Astrocyte (in vitro differentiated cells and primary cell): Measurements from ENCODE around the gene CRYBA2. TPM values are rescaled to one million over a fixed set of nuclear protein-coding genes. Genes with fewer than 3 reads are reported as not detected.

Experiments used
- DNase-seq: peaks from one replicate; pipeline ENCODE4 v3.0.0-alpha.2; 2010; ENCODE audit warnings: low read depth
- FAIRE-seq: peaks from 2 replicates; lab custom pipeline; 2011; peaks lifted over from hg19 to GRCh38; lab: Jason Lieb, UNC
- H2AFZ ChIP-seq: 2 replicates; pipeline ENCODE4 v1.6.0; 2012; ENCODE audit warnings: low read depth, low read length, inconsistent platforms
- H3K27ac ChIP-seq: 2 replicates; pipeline ENCODE4 v1.5.1; 2011; ENCODE audit warnings: low read depth, low read length, inconsistent platforms
- H3K27me3 ChIP-seq: 2 replicates; pipeline ENCODE4 v1.6.0; 2011; ENCODE audit warnings: low read length, inconsistent platforms; ENCODE audit not compliant: insufficient read depth
- H3K36me3 ChIP-seq: 2 replicates; pipeline ENCODE4 v1.5.1; 2011; ENCODE audit warnings: low read length, inconsistent platforms; ENCODE audit not compliant: insufficient read depth
- H3K4me1 ChIP-seq: 2 replicates; pipeline ENCODE4 v1.5.1; 2011; ENCODE audit warnings: low read length, inconsistent platforms; ENCODE audit not compliant: insufficient read depth
- H3K4me2 ChIP-seq: 2 replicates; pipeline ENCODE4 v1.6.0; 2012; ENCODE audit warnings: low read length, inconsistent platforms
- H3K4me3 ChIP-seq: 2 replicates; pipeline ENCODE4 v1.5.1; 2011; ENCODE audit warnings: low read depth, mild to moderate bottlenecking, low read length, inconsistent platforms; ENCODE audit not compliant: insufficient read depth
- H3K79me2 ChIP-seq: 2 replicates; pipeline ENCODE4 v1.6.0; 2012; ENCODE audit warnings: mild to moderate bottlenecking, low read length, inconsistent platforms; ENCODE audit not compliant: insufficient read depth
- H3K9ac ChIP-seq: 2 replicates; pipeline ENCODE4 v1.6.0; 2012; ENCODE audit warnings: mild to moderate bottlenecking, low read length, inconsistent platforms
- H3K9me3 ChIP-seq: 2 replicates; pipeline ENCODE4 v1.5.1; 2012; ENCODE audit warnings: low read depth, mild to moderate bottlenecking, low read length, inconsistent platforms; ENCODE audit not compliant: insufficient read depth
- H4K20me1 ChIP-seq: 2 replicates; pipeline ENCODE4 v1.6.0; 2012; ENCODE audit warnings: low read length, inconsistent platforms; ENCODE audit not compliant: insufficient read depth
- H3K27ac Mint-ChIP-seq: one replicate; pipeline ENCODE4 v1.8.0; 2021; ENCODE audit warnings: mild to moderate bottlenecking, mixed read lengths; ENCODE audit not compliant: unreplicated experiment
- H3K27me3 Mint-ChIP-seq: one replicate; pipeline ENCODE4 v1.8.0; 2021; ENCODE audit warnings: low read depth, mixed read lengths; ENCODE audit not compliant: unreplicated experiment
- H3K36me3 Mint-ChIP-seq: one replicate; pipeline ENCODE4 v1.8.0; 2021; ENCODE audit warnings: low read depth, mixed read lengths; ENCODE audit not compliant: unreplicated experiment
- H3K4me1 Mint-ChIP-seq: one replicate; pipeline ENCODE4 v1.8.0; 2021; ENCODE audit warnings: low read depth, mixed read lengths; ENCODE audit not compliant: unreplicated experiment
- H3K4me3 Mint-ChIP-seq: one replicate; pipeline ENCODE4 v1.8.0; 2021; ENCODE audit warnings: mild to moderate bottlenecking, moderate library complexity, mixed read lengths; ENCODE audit not compliant: unreplicated experiment
- H3K9me3 Mint-ChIP-seq: one replicate; pipeline ENCODE4 v1.8.0; 2021; ENCODE audit warnings: mild to moderate bottlenecking, mixed read lengths; ENCODE audit not compliant: unreplicated experiment
- CTCF ChIP-seq: IDR thresholded peaks from 2 replicates; pipeline ENCODE4 v1.5.1; 2011; ENCODE audit warnings: low read depth, mild to moderate bottlenecking, inconsistent platforms, low read length, moderate library complexity; ENCODE audit not compliant: insufficient read depth
- EZH2 ChIP-seq: IDR thresholded peaks from 2 replicates; pipeline ENCODE4 v1.6.1; 2012; ENCODE audit warnings: mild to moderate bottlenecking, low read length, inconsistent platforms; ENCODE audit not compliant: insufficient read depth
- total RNA-seq: library from RNA; stranded (reverse); gene quantifications from 2 replicates; pipeline ENCODE4 v1.2.1, GENCODE V29; 2021

CRYBA2 gene
- total RNA-seq, 1 donor from 2014 or later = not detected

- no peak overlapping the region for H3K4me3 Mint-ChIP-seq
- TF ChIP-seq CTCF = no peak
- TF ChIP-seq EZH2 = no peak
- H3K36me3 ChIP-seq = no peaks in the 10 kb centered on the region
- no peak overlapping the region for H3K27ac Mint-ChIP-seq
- no peaks in the 10 kb centered on the region for H3K79me2 ChIP-seq
- no peaks in the 10 kb centered on the region for H3K9me3 ChIP-seq
- no peak overlapping the region for H2AFZ ChIP-seq
- no peaks in the 10 kb centered on the region for H3K4me1 Mint-ChIP-seq
- DNase-seq (no peak), FAIRE-seq (no peak)
- H3K27me3 Mint-ChIP-seq = peaks cover 69% of the 10 kb centered on the region
- no peak overlapping the region for H3K9ac ChIP-seq
- no peak overlapping the region for H3K27ac ChIP-seq
- no peaks in the 10 kb centered on the region for H3K4me1 ChIP-seq
- H3K9me3 Mint-ChIP-seq = no peaks in the 10 kb centered on the region
- no peaks in the 10 kb centered on the region for H3K36me3 Mint-ChIP-seq
- no peak overlapping the region for H3K4me2 ChIP-seq
- no peaks in the 10 kb centered on the region for H4K20me1 ChIP-seq
- H3K27me3 ChIP-seq = peaks cover 26% of the 10 kb centered on the region
- H3K4me3 ChIP-seq = no peak overlapping the region
These were observed 39.0 kb upstream of the CRYBA2 start for GRCh38 chr2:219032051-219032745.

GRCh38 chr2:219031005-219031738 lies 38.0 kb upstream of the CRYBA2 start:
- Histone ChIP-seq H3K79me2 (no peaks in the 10 kb centered on the region), H3K9me3 (no peaks in the 10 kb centered on the region), H3K36me3 (no peaks in the 10 kb centered on the region), H3K9ac (no peak overlapping the region), H3K27ac (no peak overlapping the region), H2AFZ (no peak overlapping the region), H3K4me1 (no peaks in the 10 kb centered on the region), H3K4me2 (no peak overlapping the region), H3K4me3 (no peak overlapping the region), H4K20me1 (no peaks in the 10 kb centered on the region), H3K27me3 (peaks cover 26% of the 10 kb centered on the region)
- TF ChIP-seq CTCF (no peak), EZH2 (no peak)
- Mint-ChIP-seq H3K4me3 (no peak overlapping the region), H3K36me3 (no peaks in the 10 kb centered on the region), H3K27me3 (peaks cover 71% of the 10 kb centered on the region), H3K4me1 (no peaks in the 10 kb centered on the region), H3K9me3 (no peaks in the 10 kb centered on the region), H3K27ac (no peak overlapping the region)
- FAIRE-seq (no peak), DNase-seq (no peak)
